ENCODE data around the gene SNPH.

- TF ChIP-seq ZNF560 (tag by site-specific recombination; IDR thresholded peaks at IDR 0.05; ENCODE audit: borderline replicate concordance) (no peak), ZNF18 (tag by site-specific recombination; IDR thresholded peaks at IDR 0.05) (no peak), FEZF1 (tag by site-specific recombination; IDR thresholded peaks at IDR 0.05) (no peak), ZNF24 (tag by site-specific recombination; IDR thresholded peaks at IDR 0.05) (no peak), CTCF (tag by site-specific recombination; IDR thresholded peaks at IDR 0.05) (no peak), ZNF274 (IDR thresholded peaks at IDR 0.05; ENCODE audit: low read length) (no peak), ZNF274 (tag by site-specific recombination; IDR thresholded peaks at IDR 0.05; ENCODE audit: borderline replicate concordance) (no peak), ZNF223 (tag by site-specific recombination; IDR thresholded peaks at IDR 0.05) (no peak), ZNF362 (tag by site-specific recombination; IDR thresholded peaks at IDR 0.05) (no peak), ZNF157 (tag by site-specific recombination; IDR thresholded peaks at IDR 0.05) (no peak), ZXDB (tag by site-specific recombination; IDR thresholded peaks at IDR 0.05) (no peak), ZNF639 (tag by site-specific recombination; IDR thresholded peaks at IDR 0.05) (no peak), ZBTB44 (tag by site-specific recombination; IDR thresholded peaks at IDR 0.05) (no peak), ZNF26 (tag by site-specific recombination; IDR thresholded peaks at IDR 0.05) (no peak)
These were observed 42.1 kb downstream of the SNPH start for GRCh38 chr20:1308067-1308701.
